MCF 10A (cell line): ENCODE data around the gene SYCE3. TPM values are rescaled to one million over a fixed set of nuclear protein-coding genes. Genes with fewer than 3 reads are reported as not detected.
"Not testable (repeated sequence)": the region's sequence is repeated elsewhere in the genome, so short reads cannot be mapped to it uniquely, and the experiment has no call there.

Experiments used
- BruUV-seq: library from RNA; stranded (reverse); fragments of 400-500 nt; replicated peaks from 2 replicates; lab custom pipeline; 2021; lab: Mats Ljungman, UMichigan
- CTCF ChIA-PET: fragments of 300-600 bp; sonication (Branson Sonifier 250); formaldehyde crosslinking; extraction: SDS; loops from one replicate; lab custom pipeline; 2021; ENCODE audit warnings: antibody characterized with exemption, inconsistent platforms; lab: Yijun Ruan, JAX
- POLR2A ChIA-PET: fragments of 300-600, 350-650 bp; sonication (Branson Sonifier 250); formaldehyde crosslinking; extraction: SDS; loops from one replicate; lab custom pipeline; 2020; ENCODE audit warnings: antibody characterized with exemption, inconsistent platforms; lab: Yijun Ruan, JAX
- DNase-seq: peaks from one replicate; pipeline ENCODE4 v3.0.0-alpha.2; 2018; ENCODE audit not compliant: unreplicated experiment
- H3K27ac Mint-ChIP-seq: one replicate; pipeline ENCODE4 v1.8.0; 2022; ENCODE audit warnings: mild to moderate bottlenecking, low read depth, mixed read lengths; ENCODE audit not compliant: unreplicated experiment
- H3K27me3 Mint-ChIP-seq: one replicate; pipeline ENCODE4 v1.8.0; 2022; ENCODE audit warnings: mixed read lengths; ENCODE audit not compliant: insufficient read depth, unreplicated experiment
- H3K36me3 Mint-ChIP-seq: one replicate; pipeline ENCODE4 v1.8.0; 2022; ENCODE audit warnings: mild to moderate bottlenecking, moderate library complexity, mixed read lengths; ENCODE audit not compliant: insufficient read depth, unreplicated experiment
- H3K4me1 Mint-ChIP-seq: one replicate; pipeline ENCODE4 v1.8.0; 2022; ENCODE audit warnings: mixed read lengths; ENCODE audit not compliant: insufficient read depth, unreplicated experiment
- H3K4me3 Mint-ChIP-seq: one replicate; pipeline ENCODE4 v1.8.0; 2022; ENCODE audit warnings: mild to moderate bottlenecking, moderate library complexity, mixed read lengths; ENCODE audit not compliant: unreplicated experiment
- H3K9me3 Mint-ChIP-seq: one replicate; pipeline ENCODE4 v1.8.0; 2022; ENCODE audit warnings: mixed read lengths; ENCODE audit not compliant: unreplicated experiment
- CTCF ChIP-seq: fragments of 200-600 bp; IDR thresholded peaks from one replicate; pipeline ENCODE4 v1.8.0; 2022; ENCODE audit warnings: antibody characterized with exemption, mild to moderate bottlenecking; ENCODE audit not compliant: unreplicated experiment
- intact Hi-C: fragments of 100-400 bp; cut with micrococcal nuclease; formaldehyde crosslinking; loops from 2 replicates; pipeline ENCODE4 v1.14.1; 2022
- total RNA-seq: library from RNA; stranded (reverse); gene quantifications from 2 replicates; pipeline ENCODE4 v1.2.3, GENCODE V29; 2022

Gene SYCE3
- total RNA-seq, 1 experiment from 2014 or later = 0.82 TPM

GRCh38 chr22:50542416-50542927, 20.2 kb downstream of the SYCE3 start:
- Mint-ChIP-seq H3K4me3 (no peak overlapping the region), H3K9me3 (no peaks in the 10 kb centered on the region)

GRCh38 chr22:50541667-50542026, 21.1 kb downstream of the SYCE3 start:
- ChIA-PET POLR2A (interaction anchor here (0.6 to 9.2 kb wide), 9 partner anchors 10 to 80 kb away, joined by 3 to 170 read pairs (median 33); partner anchors contain the start of genes CHKB, LMF2, NCAPH2 and SCO2), CTCF (interaction anchor here (1.3 to 1.5 kb wide), 4 partner anchors 10 to 21 kb away, joined by 3 to 10 read pairs (median 4); partner anchors contain the start of genes SCO2 and SYCE3)
- Mint-ChIP-seq H3K4me3 (peak overlapping the region; percentile 31), H3K4me1 (peaks cover 41% of the 10 kb centered on the region), H3K27ac (peak overlapping the region; percentile 97)
- BruUV-seq, H3K36me3 Mint-ChIP-seq, H3K9me3 Mint-ChIP-seq, H3K27me3 Mint-ChIP-seq: not testable (repeated sequence)
- DNase-seq = peak; percentile 96
- intact Hi-C loops = loop anchor here (1.0 kb wide), 1 partner anchor 9 kb away; no protein-coding TSS in a partner anchor

More at GRCh38 chr22:50542416-50542927, 20.2 kb downstream of the SYCE3 start:
- intact Hi-C loops = no loop called here
- no TSS peak for BruUV-seq
- peak; percentile 67 for DNase-seq
- no peaks in the 10 kb centered on the region for H3K36me3 Mint-ChIP-seq
- no peaks in the 10 kb centered on the region for H3K27me3 Mint-ChIP-seq
- ChIA-PET CTCF (interaction anchor here (1.3 kb wide), 1 partner anchor 20 kb away, joined by 3 read pairs; the partner anchor contains the start of gene SYCE3), POLR2A (interaction anchor here (4.2 to 9.2 kb wide), 4 partner anchors 11 to 39 kb away, joined by 33 to 170 read pairs (median 56); partner anchors contain the start of genes CHKB, SCO2, SYCE3 and TYMP)
- peak overlapping the region; percentile 97 for H3K27ac Mint-ChIP-seq
- H3K4me1 Mint-ChIP-seq = peaks cover 41% of the 10 kb centered on the region
- TF ChIP-seq CTCF = peak; percentile 22

GRCh38 chr22:50540381-50540780, 22.3 kb downstream of the SYCE3 start:
- CTCF ChIA-PET = interaction anchor here (1.3 to 1.5 kb wide), 4 partner anchors 8 to 81 kb away, joined by 3 to 10 read pairs (median 4); partner anchors contain the start of genes SCO2 and SYCE3
- no TSS peak for BruUV-seq
- Mint-ChIP-seq H3K9me3 (no peaks in the 10 kb centered on the region), H3K36me3 (no peaks in the 10 kb centered on the region), H3K4me3 (no peak overlapping the region), H3K27ac (peak overlapping the region; percentile 97), H3K27me3 (no peaks in the 10 kb centered on the region), H3K4me1 (peaks cover 41% of the 10 kb centered on the region)
- no peak for TF ChIP-seq CTCF
- POLR2A ChIA-PET = interaction anchor here (1.1 to 9.2 kb wide), 13 partner anchors 9 to 88 kb away, joined by 3 to 170 read pairs (median 13); partner anchors contain the start of genes ARSA, CHKB, LMF2 and NCAPH2
- intact Hi-C loops = no loop called here
- DNase-seq = no peak

GRCh38 chr22:50537765-50538164, 25.0 kb downstream of the SYCE3 start:
- CTCF ChIA-PET = interaction anchor here (0.6 to 2.3 kb wide), 5 partner anchors 10 to 82 kb away, joined by 3 to 9 read pairs (median 4); partner anchors contain the start of gene SCO2
- POLR2A ChIA-PET = interaction anchor here (1.2 to 9.2 kb wide), 5 partner anchors 11 to 44 kb away, joined by 3 to 170 read pairs (median 51); partner anchors contain the start of genes CHKB, LMF2, NCAPH2 and SCO2
- intact Hi-C loops = no loop called here
- Mint-ChIP-seq H3K9me3 (no peaks in the 10 kb centered on the region), H3K27ac (peak overlapping the region; percentile 85), H3K4me1 (peaks cover 40% of the 10 kb centered on the region), H3K36me3 (no peaks in the 10 kb centered on the region), H3K4me3 (no peak overlapping the region), H3K27me3 (no peaks in the 10 kb centered on the region)
- no peak for TF ChIP-seq CTCF
- BruUV-seq = no TSS peak
- DNase-seq = no peak
